ENCODE data around the gene SPOPL. TPM values are rescaled to one million over a fixed set of nuclear protein-coding genes. Genes with fewer than 3 reads are reported as not detected.

Gene SPOPL
- 5.2 and 7.6 TPM in 2 replicates for total RNA-seq

DNA sequence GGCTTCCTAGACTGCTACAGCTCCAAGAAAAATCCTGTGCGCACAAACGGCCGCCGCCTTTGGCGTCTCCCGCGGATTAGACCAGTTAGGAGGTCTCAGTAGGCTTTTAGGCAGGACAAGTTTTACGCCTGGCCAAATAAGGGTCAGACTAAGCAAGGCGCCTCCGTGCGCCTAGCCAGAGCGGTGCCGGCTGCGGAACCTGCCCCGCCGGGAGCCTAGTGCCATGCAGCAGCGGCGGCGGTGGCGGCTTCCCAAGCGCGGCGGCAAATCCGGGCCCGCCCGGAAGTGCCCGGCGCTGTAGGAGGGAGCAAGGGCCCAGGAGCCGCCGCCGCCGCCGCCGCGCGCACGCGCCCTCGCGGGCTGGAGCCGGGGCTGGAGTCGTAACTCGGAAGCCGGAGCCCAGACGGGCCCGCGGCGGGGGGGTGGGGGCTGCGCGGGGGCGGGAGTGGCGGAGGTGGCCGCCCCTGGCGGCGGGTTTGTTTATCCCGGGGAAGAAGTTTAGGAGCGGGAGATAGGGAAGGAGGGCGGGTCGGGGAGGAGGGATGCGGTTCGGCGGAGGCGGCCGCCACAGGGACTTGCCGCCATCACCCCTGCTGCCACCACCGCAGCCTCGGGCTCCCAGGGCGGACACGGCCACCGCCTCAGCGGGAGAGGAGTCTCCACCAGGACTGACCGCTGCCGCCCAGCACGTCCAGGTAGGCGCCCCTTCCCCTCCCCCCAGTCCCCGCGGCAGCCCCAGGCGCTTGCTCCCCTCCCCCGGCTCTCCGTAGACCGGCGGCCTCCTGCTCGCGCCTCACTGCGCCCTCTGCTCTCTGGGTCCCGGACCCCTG is at the start of gene SPOPL:
SPOPL (plus strand) TSS at position 346 of the 830 bp plus-strand sequence. CDS start 48,447 bp downstream, outside the sequence.

Measured in bronchial smooth muscle cell (primary cell).